ENCODE results near the gene URB2.
"Not testable (repeated sequence)": the region's sequence is repeated elsewhere in the genome, so short reads cannot be mapped to it uniquely, and the experiment has no call there.

- not testable (repeated sequence) for TF ChIP-seq POLR2A (IDR thresholded peaks at IDR 0.05)
- TF ChIP-seq, protein P1, sequence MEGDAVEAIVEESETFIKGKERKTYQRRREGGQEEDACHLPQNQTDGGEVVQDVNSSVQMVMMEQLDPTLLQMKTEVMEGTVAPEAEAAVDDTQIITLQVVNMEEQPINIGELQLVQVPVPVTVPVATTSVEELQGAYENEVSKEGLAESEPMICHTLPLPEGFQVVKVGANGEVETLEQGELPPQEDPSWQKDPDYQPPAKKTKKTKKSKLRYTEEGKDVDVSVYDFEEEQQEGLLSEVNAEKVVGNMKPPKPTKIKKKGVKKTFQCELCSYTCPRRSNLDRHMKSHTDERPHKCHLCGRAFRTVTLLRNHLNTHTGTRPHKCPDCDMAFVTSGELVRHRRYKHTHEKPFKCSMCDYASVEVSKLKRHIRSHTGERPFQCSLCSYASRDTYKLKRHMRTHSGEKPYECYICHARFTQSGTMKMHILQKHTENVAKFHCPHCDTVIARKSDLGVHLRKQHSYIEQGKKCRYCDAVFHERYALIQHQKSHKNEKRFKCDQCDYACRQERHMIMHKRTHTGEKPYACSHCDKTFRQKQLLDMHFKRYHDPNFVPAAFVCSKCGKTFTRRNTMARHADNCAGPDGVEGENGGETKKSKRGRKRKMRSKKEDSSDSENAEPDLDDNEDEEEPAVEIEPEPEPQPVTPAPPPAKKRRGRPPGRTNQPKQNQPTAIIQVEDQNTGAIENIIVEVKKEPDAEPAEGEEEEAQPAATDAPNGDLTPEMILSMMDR (IDR thresholded peaks at IDR 0.05) = not testable (repeated sequence)
Observed at GRCh38 chr1:229705152-229705551, 79.1 kb downstream of the URB2 start.

All from right lobe of liver (tissue), 4 donors.